ENCODE measurements around the gene C12orf56. TPM values are rescaled to one million over a fixed set of nuclear protein-coding genes. Genes with fewer than 3 reads are reported as not detected.

Gene C12orf56
- total RNA-seq, 1 experiment from 2014 or later: not detected

- H3K4me3 ChIP-seq (replicated peaks in 1 of 2; ENCODE audit: low read depth in 1 of 2, low read length in 2 of 2): no peak overlapping the region
- H3K27me3 ChIP-seq (ENCODE audit: insufficient read depth, low read length): no peaks in the 10 kb centered on the region
- ATAC-seq (no peak), DNase-seq (ENCODE audit: low read depth, low spot score) (no peak)
- no peak for TF ChIP-seq EGR1 (IDR thresholded peaks at IDR 0.05; ENCODE audit: low read depth)
- TF ChIP-seq ZBTB33 (IDR thresholded peaks at IDR 0.05; ENCODE audit: extremely low read depth, insufficient replicate concordance, low read length): no peak
- no peak for TF ChIP-seq ATF3 (IDR thresholded peaks at IDR 0.05)
- no peak for TF ChIP-seq TCF7L2 (IDR thresholded peaks at IDR 0.05; ENCODE audit: borderline replicate concordance, extremely low read depth, insufficient read depth, insufficient read length)
- no peak for TF ChIP-seq CBX3 (IDR thresholded peaks at IDR 0.05; ENCODE audit: low read depth)
- no peak for TF ChIP-seq REST (IDR thresholded peaks at IDR 0.05; ENCODE audit: low read depth)
- TF ChIP-seq CEBPB (IDR thresholded peaks at IDR 0.05; ENCODE audit: low read depth): no peak
- no peak for TF ChIP-seq CTCF (IDR thresholded peaks at IDR 0.05 in 2 of 3, conservative IDR thresholded peaks at IDR 0.05 in 1 of 3; ENCODE audit: borderline replicate concordance in 1 of 3, insufficient read depth in 1 of 3, low read depth in 2 of 3, low read length in 2 of 3)
- no peak for TF ChIP-seq EZH2phosphoT487 (IDR thresholded peaks at IDR 0.05; ENCODE audit: borderline replicate concordance)
- no peak for TF ChIP-seq YY1 (IDR thresholded peaks at IDR 0.05; ENCODE audit: extremely low read depth, insufficient replicate concordance, low read depth, low read length)
- TF ChIP-seq ZFX (IDR thresholded peaks at IDR 0.05): no peak
- no peak for TF ChIP-seq SIN3A (IDR thresholded peaks at IDR 0.05; ENCODE audit: low read depth)
- no peak for TF ChIP-seq SRF (IDR thresholded peaks at IDR 0.05; ENCODE audit: low read depth)
- TF ChIP-seq POLR2A (IDR thresholded peaks at IDR 0.05; ENCODE audit: borderline replicate concordance, extremely low read depth, insufficient read depth, insufficient read length): no peak
- no peak for TF ChIP-seq MAX (IDR thresholded peaks at IDR 0.05)
- TF ChIP-seq JUND (IDR thresholded peaks at IDR 0.05): no peak
- no peak for TF ChIP-seq EZH2 (IDR thresholded peaks at IDR 0.05)
- no peak for TF ChIP-seq FOSL1 (IDR thresholded peaks at IDR 0.05; ENCODE audit: low read depth)
- no peak for TF ChIP-seq POLR2AphosphoS5 (IDR thresholded peaks at IDR 0.05; ENCODE audit: low read depth, low read length)
- ChIA-PET RAD21 (ENCODE audit: low non-redundant PET in 1 of 2, low total read pairs in 2 of 2, uncharacterized antibody in 2 of 2, unreplicated experiment in 2 of 2) (no interaction called here), POLR2A (no interaction called here), CTCF (interaction anchor here (0.6 kb wide), 1 partner anchor 36 kb away, joined by 3 read pairs; no protein-coding TSS in a partner anchor)
- H3K4me1 ChIP-seq (ENCODE audit: control insufficient read depth in 1 of 2, insufficient read depth in 2 of 2, low read length in 2 of 2): peaks cover 0 to 8% of the 10 kb centered on the region in 2 experiments; a peak in 1 of 4 replicates
- H3K27ac ChIP-seq (ENCODE audit: low read depth, low read length): no peak overlapping the region
- intact Hi-C loops (cut with micrococcal nuclease): no loop called here
- H2AFZ ChIP-seq (ENCODE audit: low read depth, low read length, poor library complexity, severe bottlenecking): no peak overlapping the region
- H3K9ac ChIP-seq (ENCODE audit: low read length): no peak overlapping the region
- H3K4me2 ChIP-seq (ENCODE audit: low read length): no peak overlapping the region
- no peaks in the 10 kb centered on the region; the same call in 1 of the 2 replicates for H4K20me1 ChIP-seq (ENCODE audit: insufficient read depth)
- BruUV-seq (replicated peaks): no TSS peak
- peaks cover 65 to 70% of the 10 kb centered on the region in 2 experiments for H3K36me3 ChIP-seq (ENCODE audit: control insufficient read depth in 1 of 2, insufficient read depth in 2 of 2, low read length in 2 of 2)
- H3K9me3 ChIP-seq (ENCODE audit: control insufficient read depth in 1 of 2, insufficient read depth in 1 of 2, low read depth in 1 of 2, low read length in 2 of 2): no peaks in the 10 kb centered on the region
- peaks cover 32% of the 10 kb centered on the region; the same call in 1 of the 2 replicates for H3K79me2 ChIP-seq (ENCODE audit: insufficient read depth, low read length)
- no peaks in the 10 kb centered on the region for H3K9me2 ChIP-seq (ENCODE audit: insufficient read depth)
These were observed 37.4 kb upstream of the C12orf56 start for GRCh38 chr12:64427988-64428387.
